Esophagus squamous epithelium (tissue), 4 donors: Measurements from ENCODE around the gene ITSN2.

ENCODE experiments used
- CTCF ChIP-seq, 6 experiments: fragments of 450-650 bp in 4 of 6; fragments of 200-600 bp in 2 of 6; sonication (generic) in 2 of 6; IDR thresholded peaks; one replicate each; pipeline ENCODE4 v1.5.1; 2016 to 2019; ENCODE audit warnings: antibody characterized with exemption in 6 of 6, mild to moderate bottlenecking in 4 of 6, moderate library complexity in 4 of 6
- POLR2A ChIP-seq, 4 donors: fragments of 450-650 bp; IDR thresholded peaks; one replicate each; pipeline ENCODE4 v1.6.1; 2017; ENCODE audit warnings: antibody characterized with exemption in 4 of 4, mild to moderate bottlenecking in 4 of 4, moderate library complexity in 3 of 4

DNA sequence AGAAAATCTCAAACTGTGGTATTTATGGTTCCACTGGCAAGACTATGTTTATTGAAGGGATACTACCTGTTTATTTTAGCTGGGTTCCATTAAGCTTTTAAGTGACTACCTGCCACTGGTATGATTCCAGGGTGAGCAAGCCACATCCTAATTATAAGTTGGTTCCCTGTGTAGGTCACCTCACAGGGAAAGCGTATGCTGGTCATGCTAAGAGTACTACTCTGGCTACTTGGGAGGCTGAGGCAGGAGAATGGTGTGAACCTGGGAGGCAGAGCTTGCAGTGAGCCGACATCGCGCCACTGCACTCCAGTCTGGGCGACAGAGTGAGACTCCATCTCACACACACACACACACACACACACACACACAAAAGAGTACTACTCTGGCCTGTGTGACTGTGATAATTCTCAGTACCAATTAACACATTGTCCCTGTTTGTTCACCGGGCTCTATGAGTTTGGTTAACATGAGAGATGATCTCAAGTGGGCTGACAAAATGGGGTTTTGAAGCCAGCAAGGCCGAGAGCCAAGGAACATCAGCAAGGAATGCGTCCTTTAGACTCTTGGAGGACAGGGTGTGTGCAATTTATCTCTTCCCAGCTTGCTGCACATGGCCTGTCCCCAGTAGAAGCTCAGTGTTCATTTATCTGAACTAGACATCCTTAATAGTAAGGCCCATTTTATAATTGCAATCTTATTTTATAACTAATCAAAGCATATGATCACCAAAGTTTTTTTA, 15.2 kb upstream of the ITSN2 start:
- TF ChIP-seq CTCF (IDR thresholded peaks at IDR 0.05): no peak
- TF ChIP-seq POLR2A (IDR thresholded peaks at IDR 0.05): no peak
